Nephron (organoid): ENCODE measurements around the gene PDE1A.

Source experiments
- H3K27ac Mint-ChIP-seq, 3 experiments: 2 replicates each; pipeline ENCODE4 v1.8.0; 2020; ENCODE audit warnings: mixed read lengths in 3 of 3, mild to moderate bottlenecking in 2 of 3, moderate library complexity in 1 of 3
- H3K27me3 Mint-ChIP-seq: 2 replicates; pipeline ENCODE4 v1.8.0; 2021; ENCODE audit warnings: low read depth, mild to moderate bottlenecking, moderate library complexity, mixed read lengths
- H3K36me3 Mint-ChIP-seq: 2 replicates; pipeline ENCODE4 v1.8.0; 2020; ENCODE audit warnings: low read depth, mixed read lengths
- H3K4me1 Mint-ChIP-seq: 2 replicates; pipeline ENCODE4 v1.8.0; 2020; ENCODE audit warnings: mixed read lengths
- H3K4me3 Mint-ChIP-seq, 3 experiments: 2 replicates each; pipeline ENCODE4 v1.8.0; 2020; ENCODE audit warnings: mild to moderate bottlenecking in 3 of 3, mixed read lengths in 3 of 3, moderate library complexity in 2 of 3
- H3K9me3 Mint-ChIP-seq: 2 replicates; pipeline ENCODE4 v1.8.0; 2020; ENCODE audit warnings: mixed read lengths
- TF ChIP-seq, protein P1 (sequence below), 3 experiments: fragments of 200-600 bp; sonication (generic); IDR thresholded peaks; one replicate each; pipeline ENCODE4 v1.5.0; 2021; ENCODE audit warnings: antibody characterized with exemption in 3 of 3; ENCODE audit not compliant: unreplicated experiment in 3 of 3

The PDE1A gene

DNA sequence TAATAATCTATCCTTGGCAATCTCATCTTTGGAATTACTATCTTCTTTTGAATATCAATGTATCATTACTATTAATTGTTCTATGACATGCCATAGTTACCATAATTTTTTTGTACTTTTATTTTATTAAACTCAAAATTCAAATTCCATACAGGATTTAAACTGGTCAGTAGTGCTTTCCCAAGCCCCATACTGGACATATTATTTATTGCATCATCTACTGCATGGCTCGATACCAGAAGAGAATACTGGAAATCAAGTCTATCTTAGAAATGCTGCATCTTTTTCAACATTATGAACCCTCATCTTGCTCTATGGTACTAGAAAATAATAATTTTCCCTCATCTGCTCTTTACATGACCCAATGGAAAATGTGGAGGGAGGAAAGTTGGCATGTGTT lies 9.4 kb upstream of the PDE1A start:
- Mint-ChIP-seq H3K4me1 (no peaks in the 10 kb centered on the region), H3K4me3 (no peak overlapping the region), H3K27me3 (no peaks in the 10 kb centered on the region), H3K27ac (no peak overlapping the region), H3K36me3 (peaks cover under 1% of the 10 kb centered on the region), H3K9me3 (peaks cover 3% of the 10 kb centered on the region)
- TF ChIP-seq, protein P1, sequence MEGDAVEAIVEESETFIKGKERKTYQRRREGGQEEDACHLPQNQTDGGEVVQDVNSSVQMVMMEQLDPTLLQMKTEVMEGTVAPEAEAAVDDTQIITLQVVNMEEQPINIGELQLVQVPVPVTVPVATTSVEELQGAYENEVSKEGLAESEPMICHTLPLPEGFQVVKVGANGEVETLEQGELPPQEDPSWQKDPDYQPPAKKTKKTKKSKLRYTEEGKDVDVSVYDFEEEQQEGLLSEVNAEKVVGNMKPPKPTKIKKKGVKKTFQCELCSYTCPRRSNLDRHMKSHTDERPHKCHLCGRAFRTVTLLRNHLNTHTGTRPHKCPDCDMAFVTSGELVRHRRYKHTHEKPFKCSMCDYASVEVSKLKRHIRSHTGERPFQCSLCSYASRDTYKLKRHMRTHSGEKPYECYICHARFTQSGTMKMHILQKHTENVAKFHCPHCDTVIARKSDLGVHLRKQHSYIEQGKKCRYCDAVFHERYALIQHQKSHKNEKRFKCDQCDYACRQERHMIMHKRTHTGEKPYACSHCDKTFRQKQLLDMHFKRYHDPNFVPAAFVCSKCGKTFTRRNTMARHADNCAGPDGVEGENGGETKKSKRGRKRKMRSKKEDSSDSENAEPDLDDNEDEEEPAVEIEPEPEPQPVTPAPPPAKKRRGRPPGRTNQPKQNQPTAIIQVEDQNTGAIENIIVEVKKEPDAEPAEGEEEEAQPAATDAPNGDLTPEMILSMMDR (IDR thresholded peaks at IDR 0.05; ENCODE audit: unreplicated experiment in 3 of 3), result no peak

DNA sequence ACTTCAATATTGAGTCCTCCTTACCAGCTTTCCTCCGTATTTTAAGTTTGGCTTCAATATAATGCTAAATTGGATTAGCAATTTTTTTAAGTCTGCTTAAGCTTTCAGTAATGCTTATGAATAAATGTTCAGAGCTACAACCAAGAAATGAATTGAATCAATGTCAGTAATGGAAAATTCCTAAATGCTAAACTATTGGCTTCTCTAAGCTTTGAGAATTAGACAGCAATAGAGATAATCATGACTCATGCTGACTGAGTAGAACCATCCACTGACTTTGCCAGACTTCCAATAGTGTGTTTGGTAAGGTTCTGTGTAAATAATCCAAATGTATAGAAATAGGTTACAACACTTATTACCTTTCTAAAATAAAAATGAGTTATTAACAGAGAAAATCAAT lies 8.9 kb upstream of the PDE1A start:
- TF ChIP-seq, protein P1 (IDR thresholded peaks at IDR 0.05; ENCODE audit: unreplicated experiment in 3 of 3), result no peak
- no peaks in the 10 kb centered on the region for H3K4me1 Mint-ChIP-seq
- peaks cover 4% of the 10 kb centered on the region for H3K36me3 Mint-ChIP-seq
- peaks cover 6% of the 10 kb centered on the region for H3K9me3 Mint-ChIP-seq
- no peak overlapping the region for H3K27ac Mint-ChIP-seq
- no peaks in the 10 kb centered on the region for H3K27me3 Mint-ChIP-seq
- H3K4me3 Mint-ChIP-seq, result no peak overlapping the region

DNA sequence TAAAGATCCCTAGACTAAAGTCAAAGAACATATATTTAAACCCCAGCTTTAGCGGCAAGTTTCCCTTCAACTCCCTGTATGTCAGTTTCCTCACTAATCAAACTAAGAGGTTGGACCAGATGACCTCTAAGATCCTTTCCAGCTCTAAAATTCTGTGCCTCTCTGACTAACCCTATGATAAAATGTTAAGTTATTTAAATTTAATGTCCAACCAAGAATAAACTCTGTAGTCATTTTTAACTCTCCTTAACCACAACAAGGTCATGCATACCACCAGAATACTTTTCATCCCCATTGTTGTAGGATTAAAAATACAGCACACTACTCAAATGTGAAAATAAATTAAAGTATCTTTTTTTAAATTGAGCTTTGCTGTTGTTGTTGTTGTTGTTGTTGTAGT lies 5.2 kb upstream of the PDE1A start:
- Mint-ChIP-seq H3K27me3 (no peaks in the 10 kb centered on the region), H3K36me3 (peaks cover 4% of the 10 kb centered on the region), H3K4me3 (no peak overlapping the region), H3K4me1 (peaks cover 10% of the 10 kb centered on the region), H3K27ac (no peak overlapping the region), H3K9me3 (peaks cover 6% of the 10 kb centered on the region)
- TF ChIP-seq, protein P1 (IDR thresholded peaks at IDR 0.05; ENCODE audit: unreplicated experiment in 3 of 3), result no peak

DNA sequence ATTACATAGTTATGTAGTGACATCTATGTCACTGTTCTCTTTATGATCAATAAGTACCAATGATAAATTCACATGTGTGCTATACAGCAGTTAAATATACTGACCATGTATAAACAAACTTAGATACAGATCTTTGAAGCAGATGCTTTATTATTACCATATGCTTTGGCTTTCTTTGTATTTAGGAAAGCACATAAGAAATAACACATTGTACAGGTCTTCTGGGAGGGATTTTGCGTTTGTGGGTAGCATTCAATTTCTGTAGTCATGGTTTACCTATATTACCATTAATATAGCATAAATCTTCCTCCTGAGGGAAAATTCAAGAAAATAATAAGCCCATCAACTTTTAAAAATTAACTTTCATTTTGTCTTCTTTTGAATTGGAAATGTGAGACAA lies 1.6 kb upstream of the PDE1A start:
- Mint-ChIP-seq H3K9me3 (peaks cover 4% of the 10 kb centered on the region), H3K4me1 (peaks cover 32% of the 10 kb centered on the region), H3K27me3 (no peaks in the 10 kb centered on the region), H3K4me3 (no peak overlapping the region), H3K27ac (no peak overlapping the region), H3K36me3 (peaks cover 4% of the 10 kb centered on the region)
- TF ChIP-seq, protein P1 (IDR thresholded peaks at IDR 0.05; ENCODE audit: unreplicated experiment in 3 of 3), result no peak

DNA sequence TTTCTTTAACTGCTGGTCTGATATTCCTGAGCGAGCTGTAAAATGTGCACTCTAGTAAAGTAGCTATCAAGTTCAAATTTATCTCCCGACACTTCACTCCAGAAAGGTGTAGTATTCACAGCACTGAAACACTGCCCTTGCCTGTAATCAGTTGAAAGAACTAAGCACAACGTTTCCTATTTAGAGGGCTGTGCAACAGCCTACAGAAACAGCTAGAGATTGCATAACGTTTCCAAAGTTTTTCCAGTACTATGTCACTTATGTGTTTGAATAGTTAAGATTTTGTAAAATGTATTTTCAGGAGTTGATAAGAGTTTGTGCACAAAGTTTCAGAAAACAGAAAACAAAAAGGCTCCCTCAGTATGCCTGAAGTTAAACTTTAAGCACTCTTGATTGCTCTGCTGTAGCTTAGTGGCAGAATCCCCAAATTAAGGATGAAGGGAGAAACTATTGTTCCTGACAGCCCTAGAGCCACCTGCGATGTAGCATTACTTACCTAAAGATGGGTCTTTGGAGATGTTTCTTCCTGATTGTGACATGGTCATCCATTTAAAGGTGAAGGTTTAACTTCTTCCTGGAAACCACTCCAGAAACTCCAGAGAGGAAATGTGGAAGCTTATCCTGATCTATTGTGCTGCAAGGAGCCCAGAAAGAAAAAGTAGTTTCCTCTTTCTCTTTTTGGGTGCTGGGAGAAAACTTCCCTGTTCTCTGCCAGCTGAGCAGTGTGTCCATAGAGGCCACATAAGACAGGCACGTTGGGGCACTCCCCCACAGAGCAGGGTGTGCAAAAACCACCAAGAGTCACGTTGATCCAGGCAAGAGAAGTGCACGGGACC lies 536 bp downstream of the PDE1A start:
- H3K36me3 Mint-ChIP-seq, result peaks cover 4% of the 10 kb centered on the region
- peak overlapping the region; percentile 49 to 74 (median 64) for H3K27ac Mint-ChIP-seq
- peaks cover 41% of the 10 kb centered on the region for H3K4me1 Mint-ChIP-seq
- peak overlapping the region; percentile 37 to 78 (median 77) for H3K4me3 Mint-ChIP-seq
- TF ChIP-seq, protein P1 (IDR thresholded peaks at IDR 0.05; ENCODE audit: unreplicated experiment in 3 of 3), result no peak
- peaks cover 3% of the 10 kb centered on the region for H3K9me3 Mint-ChIP-seq
- H3K27me3 Mint-ChIP-seq, result no peaks in the 10 kb centered on the region

DNA sequence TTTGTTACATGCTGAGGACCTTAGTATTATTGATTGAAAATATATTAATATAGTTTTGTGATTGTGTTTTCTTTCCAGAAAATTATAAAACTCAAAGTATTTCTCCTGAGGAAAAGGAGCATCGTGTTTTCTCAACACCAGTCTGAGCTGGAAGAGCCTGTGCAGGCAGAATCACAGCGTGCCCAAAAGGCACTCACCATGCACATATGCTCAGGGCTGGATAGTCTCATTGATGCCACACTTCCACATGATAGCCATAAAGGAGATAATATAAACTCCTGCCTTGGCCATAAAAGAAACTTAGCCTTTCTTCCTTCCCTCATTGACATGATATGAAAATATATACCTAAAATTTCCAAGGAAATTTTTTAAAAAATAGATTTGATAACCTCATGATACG lies 4.0 kb downstream of the PDE1A start:
- Mint-ChIP-seq H3K4me1 (peaks cover 47% of the 10 kb centered on the region), H3K9me3 (no peaks in the 10 kb centered on the region), H3K36me3 (no peaks in the 10 kb centered on the region), H3K27ac (no peak overlapping the region), H3K4me3 (no peak overlapping the region), H3K27me3 (no peaks in the 10 kb centered on the region)
- TF ChIP-seq, protein P1 (IDR thresholded peaks at IDR 0.05; ENCODE audit: unreplicated experiment in 3 of 3), result no peak
